Effector memory CD4-positive, alpha-beta T cell (primary cell): Measurements from ENCODE around the gene IL36RN.

ENCODE experiments used
- DNase-seq, 3 donors: peaks; one replicate each; pipeline ENCODE4 v3.0.0-alpha.2; 2020
- H3K27ac ChIP-seq: 2 replicates; pipeline ENCODE4 v1.7.0; 2013; ENCODE audit warnings: mild to moderate bottlenecking, low read length, moderate library complexity; ENCODE audit not compliant: insufficient read depth, poor library complexity, severe bottlenecking
- H3K27me3 ChIP-seq: replicated peaks from 2 replicates; pipeline ENCODE4 v1.7.0; 2013; ENCODE audit warnings: mild to moderate bottlenecking, low read length; ENCODE audit not compliant: insufficient read depth, control insufficient read depth, poor library complexity, severe bottlenecking
- H3K36me3 ChIP-seq: 2 replicates; pipeline ENCODE4 v1.7.0; 2013; ENCODE audit warnings: mild to moderate bottlenecking, low read length, moderate library complexity; ENCODE audit not compliant: control insufficient read depth, insufficient read depth
- H3K4me1 ChIP-seq: 2 replicates; pipeline ENCODE4 v1.7.0; 2013; ENCODE audit warnings: low read length, mild to moderate bottlenecking; ENCODE audit not compliant: control insufficient read depth, insufficient read depth, poor library complexity, severe bottlenecking
- H3K4me3 ChIP-seq: 2 replicates; pipeline ENCODE4 v1.7.0; 2013; ENCODE audit warnings: low read length, low read depth, mild to moderate bottlenecking; ENCODE audit not compliant: insufficient read depth, poor library complexity, severe bottlenecking
- H3K9me3 ChIP-seq: 2 replicates; pipeline ENCODE4 v1.7.0; 2013; ENCODE audit warnings: mild to moderate bottlenecking, low read length, moderate library complexity; ENCODE audit not compliant: control insufficient read depth

Gene IL36RN

DNA sequence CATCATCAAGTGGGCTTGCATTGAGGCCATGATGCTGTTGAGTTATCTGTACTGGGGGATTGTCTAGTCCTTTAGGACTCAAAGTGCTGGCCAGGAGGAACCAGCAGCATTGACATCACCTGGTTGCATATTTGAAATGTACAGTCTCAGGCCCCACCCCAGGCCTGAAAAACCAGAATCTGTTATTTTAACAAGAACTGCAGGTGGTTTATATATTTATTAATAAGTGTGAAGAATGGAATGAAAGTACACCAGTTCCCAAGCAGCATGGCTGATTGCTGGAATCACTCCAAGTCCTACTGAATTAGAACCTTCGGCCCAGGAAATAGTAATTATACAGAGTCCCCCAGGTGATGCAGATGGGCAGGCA, 11.6 kb downstream of the IL36RN start:
- Histone ChIP-seq H3K4me1 (no peaks in the 10 kb centered on the region), H3K9me3 (no peaks in the 10 kb centered on the region), H3K27me3 (no peaks in the 10 kb centered on the region), H3K4me3 (no peak overlapping the region), H3K36me3 (no peaks in the 10 kb centered on the region), H3K27ac (no peak overlapping the region)
- DNase-seq: no peak

DNA sequence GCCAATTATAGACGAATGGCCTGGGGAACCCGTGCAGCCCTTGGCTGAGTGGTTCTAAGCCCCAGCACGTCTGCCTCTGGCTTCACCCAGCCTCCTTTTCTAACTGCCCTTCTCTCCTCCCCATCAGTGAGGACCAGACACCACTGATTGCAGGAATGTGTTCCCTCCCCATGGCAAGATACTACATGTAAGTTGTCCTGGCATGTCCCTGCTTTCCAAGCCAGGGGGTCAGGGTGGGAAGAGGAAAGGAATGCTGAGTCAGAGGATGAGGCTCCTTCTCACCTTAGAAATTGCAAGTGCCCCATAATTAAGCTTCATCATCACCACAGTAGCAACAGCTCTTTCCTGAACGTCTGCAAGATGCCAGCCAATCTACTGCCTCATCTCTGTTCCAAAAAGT, 13.6 kb downstream of the IL36RN start:
- DNase-seq: no peak
- H3K27ac ChIP-seq: no peak overlapping the region
- no peaks in the 10 kb centered on the region for H3K9me3 ChIP-seq
- no peak overlapping the region for H3K4me3 ChIP-seq
- no peaks in the 10 kb centered on the region for H3K36me3 ChIP-seq
- H3K4me1 ChIP-seq: no peaks in the 10 kb centered on the region
- H3K27me3 ChIP-seq: no peaks in the 10 kb centered on the region

DNA sequence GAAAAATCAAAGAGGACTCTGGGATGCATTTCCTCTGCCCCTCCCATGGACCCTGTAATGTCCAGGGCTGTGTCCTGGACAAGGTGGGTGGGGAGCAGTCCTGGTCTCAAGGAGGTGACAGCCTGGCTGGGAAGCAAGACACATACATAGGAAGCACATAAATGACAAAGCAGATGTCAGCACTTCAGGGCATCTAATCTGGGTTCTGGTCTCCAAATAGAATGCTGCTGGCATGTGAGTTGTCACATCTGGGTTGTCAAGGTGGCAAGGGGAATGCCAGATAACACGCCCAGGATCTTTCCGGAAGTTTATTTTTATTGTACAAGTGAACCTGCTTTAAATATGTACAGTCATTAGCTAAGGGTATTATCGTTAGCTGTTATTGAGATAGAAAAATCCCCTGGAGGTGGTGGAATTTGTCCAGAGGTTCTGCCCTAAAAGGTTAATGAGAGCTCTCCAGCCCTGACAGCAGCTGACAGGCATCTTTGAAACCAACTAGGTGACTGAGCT, 14.4 kb downstream of the IL36RN start:
- Histone ChIP-seq H3K36me3 (no peaks in the 10 kb centered on the region), H3K9me3 (no peaks in the 10 kb centered on the region), H3K27ac (no peak overlapping the region), H3K27me3 (no peaks in the 10 kb centered on the region), H3K4me3 (no peak overlapping the region), H3K4me1 (no peaks in the 10 kb centered on the region)
- DNase-seq: no peak

DNA sequence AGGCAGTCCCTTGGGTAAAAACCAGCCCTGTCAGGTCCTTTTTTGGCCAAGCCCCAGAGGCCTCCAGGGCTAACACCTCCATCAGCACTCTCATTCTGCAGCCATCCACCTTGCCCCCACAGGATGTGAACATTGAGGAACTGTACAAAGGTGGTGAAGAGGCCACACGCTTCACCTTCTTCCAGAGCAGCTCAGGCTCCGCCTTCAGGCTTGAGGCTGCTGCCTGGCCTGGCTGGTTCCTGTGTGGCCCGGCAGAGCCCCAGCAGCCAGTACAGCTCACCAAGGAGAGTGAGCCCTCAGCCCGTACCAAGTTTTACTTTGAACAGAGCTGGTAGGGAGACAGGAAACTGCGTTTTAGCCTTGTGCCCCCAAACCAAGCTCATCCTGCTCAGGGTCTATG, 16.0 kb downstream of the IL36RN start:
- Histone ChIP-seq H3K27me3 (no peaks in the 10 kb centered on the region), H3K36me3 (no peaks in the 10 kb centered on the region), H3K4me3 (no peak overlapping the region), H3K9me3 (no peaks in the 10 kb centered on the region), H3K4me1 (no peaks in the 10 kb centered on the region), H3K27ac (no peak overlapping the region)
- DNase-seq: no peak

DNA sequence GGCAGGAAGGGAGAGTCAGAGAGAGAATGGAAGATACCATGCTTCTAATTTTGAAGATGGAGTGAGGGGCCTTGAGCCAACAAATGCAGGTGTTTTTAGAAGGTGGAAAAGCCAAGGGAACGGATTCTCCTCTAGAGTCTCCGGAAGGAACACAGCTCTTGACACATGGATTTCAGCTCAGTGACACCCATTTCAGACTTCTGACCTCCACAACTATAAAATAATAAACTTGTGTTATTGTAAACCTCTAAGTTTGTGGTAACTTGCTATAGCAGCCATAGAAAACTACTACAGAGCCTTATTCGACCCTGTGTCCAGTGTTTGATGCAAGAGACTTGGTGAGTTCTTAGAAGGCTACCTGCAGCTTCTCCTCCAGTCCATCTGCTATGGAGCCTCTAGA, 16.6 kb downstream of the IL36RN start:
- no peaks in the 10 kb centered on the region for H3K36me3 ChIP-seq
- H3K27me3 ChIP-seq: no peaks in the 10 kb centered on the region
- no peak for DNase-seq
- no peaks in the 10 kb centered on the region for H3K9me3 ChIP-seq
- H3K4me3 ChIP-seq: no peak overlapping the region
- no peaks in the 10 kb centered on the region for H3K4me1 ChIP-seq
- H3K27ac ChIP-seq: no peak overlapping the region

DNA sequence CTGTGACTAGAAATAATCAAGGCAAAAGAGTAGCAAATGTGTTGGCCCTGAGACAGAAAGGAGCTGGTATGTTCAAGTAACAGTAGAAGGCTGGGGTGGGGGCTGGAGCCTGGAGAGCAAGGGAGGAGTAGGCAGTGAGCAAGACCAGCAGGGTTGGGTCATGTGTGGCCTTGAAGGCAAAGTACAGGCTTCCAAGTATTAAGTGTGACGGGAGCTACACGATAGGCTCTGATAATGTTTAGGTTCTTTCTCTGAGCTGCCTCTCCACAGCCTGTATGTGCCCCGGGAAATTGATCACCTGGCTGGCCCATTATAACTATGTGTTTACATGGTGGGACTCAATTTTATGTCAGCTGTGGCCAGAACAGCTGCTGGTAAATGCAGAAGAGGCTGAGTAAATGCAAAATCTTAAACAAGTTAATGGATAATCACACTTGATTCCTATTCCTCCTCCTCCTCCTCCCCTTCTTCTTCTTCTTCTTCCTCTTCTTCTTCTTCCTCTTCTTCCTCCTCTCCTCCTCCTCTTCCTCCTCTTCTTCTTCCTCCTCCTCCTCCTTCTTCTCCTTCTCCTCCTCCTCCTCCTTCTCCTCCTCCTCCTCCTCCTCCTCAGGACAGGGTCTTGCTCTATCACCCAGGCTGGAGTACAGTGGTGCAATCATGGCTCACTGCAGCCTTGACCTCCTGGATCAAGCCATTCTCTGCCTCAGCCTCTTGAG, 18.1 kb downstream of the IL36RN start:
- H3K4me3 ChIP-seq: no peak overlapping the region
- H3K27ac ChIP-seq: no peak overlapping the region
- H3K36me3 ChIP-seq: no peaks in the 10 kb centered on the region
- no peaks in the 10 kb centered on the region for H3K27me3 ChIP-seq
- no peaks in the 10 kb centered on the region for H3K9me3 ChIP-seq
- no peaks in the 10 kb centered on the region for H3K4me1 ChIP-seq
- DNase-seq: no peak

DNA sequence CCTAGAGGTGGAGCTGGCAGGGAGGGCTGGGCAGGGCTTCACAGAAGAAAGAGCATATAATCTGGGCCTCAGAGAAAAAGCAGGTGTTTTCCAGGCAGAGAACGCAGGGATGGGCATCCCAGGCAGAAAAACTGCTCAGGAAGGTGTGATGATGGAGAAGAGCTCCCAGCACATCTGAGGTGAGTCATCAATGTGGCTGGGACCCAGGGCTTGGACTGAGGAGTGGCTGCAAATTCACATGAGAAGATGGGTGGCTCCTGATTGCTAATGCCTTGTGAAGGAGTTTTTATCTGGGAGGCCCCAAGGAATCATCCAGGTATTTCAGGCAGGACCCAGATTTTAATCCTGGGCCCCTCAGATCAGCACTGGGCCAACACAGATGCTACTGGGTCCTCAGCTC, 18.9 kb downstream of the IL36RN start:
- Histone ChIP-seq H3K4me3 (no peak overlapping the region), H3K9me3 (no peaks in the 10 kb centered on the region), H3K27ac (no peak overlapping the region), H3K4me1 (no peaks in the 10 kb centered on the region), H3K27me3 (no peaks in the 10 kb centered on the region), H3K36me3 (no peaks in the 10 kb centered on the region)
- no peak for DNase-seq

DNA sequence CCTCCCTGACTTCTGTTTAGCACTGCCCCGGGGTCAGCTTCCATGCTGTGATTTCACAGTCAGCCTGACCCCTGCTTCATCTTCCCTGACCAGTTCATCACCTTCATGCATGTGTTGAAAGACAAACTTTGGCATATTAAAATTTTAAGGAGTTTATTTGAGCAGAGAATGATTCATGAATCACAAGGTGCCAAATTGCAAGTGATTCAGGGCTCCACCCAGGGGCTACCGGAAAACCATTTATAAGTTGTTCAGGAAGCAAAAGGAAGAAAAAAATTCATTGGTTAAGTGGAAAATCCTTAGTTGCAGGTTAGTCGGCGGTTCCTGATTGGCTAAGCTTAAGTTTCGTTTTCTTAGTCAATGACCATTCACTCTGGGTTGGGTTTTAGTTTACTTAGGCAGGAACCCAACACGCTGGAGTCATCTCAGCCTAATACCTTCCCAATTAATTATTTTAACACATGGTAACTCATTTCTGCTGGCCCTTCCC, 19.4 kb downstream of the IL36RN start:
- DNase-seq: no peak
- Histone ChIP-seq H3K4me3 (no peak overlapping the region), H3K9me3 (no peaks in the 10 kb centered on the region), H3K27ac (no peak overlapping the region), H3K36me3 (no peaks in the 10 kb centered on the region), H3K4me1 (no peaks in the 10 kb centered on the region), H3K27me3 (no peaks in the 10 kb centered on the region)

DNA sequence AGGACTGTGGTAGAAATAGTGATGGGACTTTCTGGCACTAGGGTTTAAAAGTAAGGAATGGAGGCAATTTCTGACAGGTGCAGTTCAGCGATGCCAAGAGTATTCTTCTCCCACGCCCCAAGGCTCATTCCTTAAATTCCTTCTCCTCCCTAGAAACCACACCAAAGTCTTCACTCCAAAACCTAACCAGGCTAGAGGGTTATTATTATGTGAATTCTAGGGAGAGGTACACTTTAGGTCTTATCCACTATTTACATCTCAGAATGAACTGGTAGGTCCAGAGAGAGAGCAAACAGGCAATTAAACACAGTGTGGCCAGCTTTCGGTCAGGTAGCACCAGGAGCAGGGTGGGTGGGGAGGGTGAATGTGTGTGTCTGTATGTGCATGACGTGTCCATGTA, 20.1 kb downstream of the IL36RN start:
- H3K36me3 ChIP-seq: no peaks in the 10 kb centered on the region
- H3K9me3 ChIP-seq: no peaks in the 10 kb centered on the region
- DNase-seq: no peak
- no peak overlapping the region for H3K4me3 ChIP-seq
- no peaks in the 10 kb centered on the region for H3K4me1 ChIP-seq
- no peaks in the 10 kb centered on the region for H3K27me3 ChIP-seq
- H3K27ac ChIP-seq: no peak overlapping the region

DNA sequence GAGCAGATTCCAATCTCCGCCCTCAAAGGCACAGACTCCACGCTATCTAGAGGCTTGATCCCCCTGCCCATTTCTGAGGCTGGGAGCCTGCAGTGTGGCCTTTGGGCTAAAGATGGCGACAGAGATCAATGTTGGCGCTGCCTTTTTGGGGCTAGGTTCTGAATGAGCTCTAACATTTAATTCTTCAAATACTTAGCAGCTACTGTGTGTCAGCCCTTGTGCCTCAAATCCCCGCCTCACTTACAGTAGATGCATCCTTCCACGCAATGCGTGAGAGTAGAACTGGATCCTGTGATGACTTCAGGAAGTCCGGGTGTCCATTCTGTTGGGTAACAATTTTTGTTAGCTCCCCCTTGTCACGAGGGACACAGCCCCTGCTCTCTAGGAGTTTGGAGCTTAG, 21.1 kb downstream of the IL36RN start:
- DNase-seq: peak in 1 of 3 donors; percentile 5
- Histone ChIP-seq H3K4me1 (no peaks in the 10 kb centered on the region), H3K4me3 (no peak overlapping the region), H3K27me3 (no peaks in the 10 kb centered on the region), H3K36me3 (no peaks in the 10 kb centered on the region), H3K27ac (no peak overlapping the region), H3K9me3 (no peaks in the 10 kb centered on the region)
